ENCODE measurements around the gene SEPTIN7. TPM values are rescaled to one million over a fixed set of nuclear protein-coding genes. Genes with fewer than 3 reads are reported as not detected.

SEPTIN7 gene
- total RNA-seq, 1 donor from 2014 or later, result 180 TPM

DNA sequence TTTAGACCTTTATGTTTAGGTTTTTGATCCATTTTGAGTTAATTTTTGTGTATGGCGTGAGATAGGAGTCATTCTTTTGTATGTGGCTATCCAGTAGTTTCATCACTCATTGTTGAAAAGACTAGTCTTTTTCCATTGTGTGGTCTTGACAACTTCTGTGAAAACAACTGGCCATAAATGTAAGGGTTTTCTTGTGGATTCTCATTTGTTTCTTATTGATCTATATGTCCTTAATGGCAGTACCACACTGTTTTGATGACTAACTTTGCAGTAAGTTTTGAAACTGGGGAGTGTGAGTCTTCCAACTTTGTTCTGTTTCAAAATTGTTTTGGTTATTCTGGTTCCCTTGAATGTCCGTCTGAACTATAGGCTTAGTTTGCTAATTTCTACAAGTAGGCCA lies 16.3 kb downstream of the SEPTIN7 start:
- Histone ChIP-seq H3K4me3 (no peak overlapping the region), H3K9me3 (peaks cover 7% of the 10 kb centered on the region), H3K27ac (no peak overlapping the region), H3K27me3 (ENCODE audit: low read depth) (no peaks in the 10 kb centered on the region), H3K36me3 (no peaks in the 10 kb centered on the region), H3K4me1 (no peaks in the 10 kb centered on the region)
- TF ChIP-seq, protein P1, sequence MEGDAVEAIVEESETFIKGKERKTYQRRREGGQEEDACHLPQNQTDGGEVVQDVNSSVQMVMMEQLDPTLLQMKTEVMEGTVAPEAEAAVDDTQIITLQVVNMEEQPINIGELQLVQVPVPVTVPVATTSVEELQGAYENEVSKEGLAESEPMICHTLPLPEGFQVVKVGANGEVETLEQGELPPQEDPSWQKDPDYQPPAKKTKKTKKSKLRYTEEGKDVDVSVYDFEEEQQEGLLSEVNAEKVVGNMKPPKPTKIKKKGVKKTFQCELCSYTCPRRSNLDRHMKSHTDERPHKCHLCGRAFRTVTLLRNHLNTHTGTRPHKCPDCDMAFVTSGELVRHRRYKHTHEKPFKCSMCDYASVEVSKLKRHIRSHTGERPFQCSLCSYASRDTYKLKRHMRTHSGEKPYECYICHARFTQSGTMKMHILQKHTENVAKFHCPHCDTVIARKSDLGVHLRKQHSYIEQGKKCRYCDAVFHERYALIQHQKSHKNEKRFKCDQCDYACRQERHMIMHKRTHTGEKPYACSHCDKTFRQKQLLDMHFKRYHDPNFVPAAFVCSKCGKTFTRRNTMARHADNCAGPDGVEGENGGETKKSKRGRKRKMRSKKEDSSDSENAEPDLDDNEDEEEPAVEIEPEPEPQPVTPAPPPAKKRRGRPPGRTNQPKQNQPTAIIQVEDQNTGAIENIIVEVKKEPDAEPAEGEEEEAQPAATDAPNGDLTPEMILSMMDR (IDR thresholded peaks at IDR 0.05), result no peak
- intact Hi-C loops (cut with DNase I), result no loop called here
- DNase-seq, result no peak
- ATAC-seq, result no peak

DNA sequence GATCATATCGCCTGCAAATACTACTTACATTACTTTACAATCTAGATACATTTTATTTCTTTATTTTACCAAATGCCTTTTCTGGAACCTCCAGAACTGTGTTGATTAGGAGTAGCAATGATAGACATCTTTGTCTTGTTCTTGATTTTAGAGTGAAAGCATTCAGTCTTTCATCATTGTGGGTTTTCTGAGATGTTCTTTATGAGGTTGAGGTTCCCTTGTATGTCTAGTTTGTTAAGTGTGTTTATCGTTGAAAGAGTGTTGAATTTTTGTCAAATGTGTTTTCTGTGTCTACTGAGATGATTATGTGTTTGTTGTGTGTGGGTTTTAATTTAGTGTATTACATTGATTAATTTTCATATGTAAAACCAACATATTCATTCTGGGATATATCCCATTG lies 17.1 kb downstream of the SEPTIN7 start:
- Histone ChIP-seq H3K27me3 (ENCODE audit: low read depth) (no peaks in the 10 kb centered on the region), H3K27ac (no peak overlapping the region), H3K4me1 (no peaks in the 10 kb centered on the region), H3K4me3 (no peak overlapping the region), H3K36me3 (no peaks in the 10 kb centered on the region), H3K9me3 (peaks cover 7% of the 10 kb centered on the region)
- intact Hi-C loops (cut with DNase I), result no loop called here
- ATAC-seq, result no peak
- TF ChIP-seq, protein P1 (IDR thresholded peaks at IDR 0.05), result no peak
- DNase-seq, result no peak

DNA sequence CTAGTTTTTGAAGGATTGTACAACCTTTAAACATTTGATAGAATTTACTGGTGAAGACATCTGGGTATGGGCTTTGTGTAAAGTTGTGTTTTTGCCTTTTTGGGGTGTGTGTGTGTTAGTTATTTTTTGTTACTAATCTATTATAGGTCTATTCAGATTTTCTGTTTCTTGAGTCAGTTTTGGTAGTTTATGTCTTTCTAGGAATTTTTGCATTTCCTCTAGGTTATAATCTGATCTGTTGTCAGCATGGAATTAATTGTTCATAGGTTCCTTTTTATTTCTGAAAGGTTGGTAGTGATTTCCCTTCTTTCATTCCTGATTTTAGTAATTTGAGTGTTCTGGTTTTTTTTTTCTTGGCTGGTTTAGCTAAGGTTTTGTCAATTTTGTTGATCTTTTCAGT lies 17.7 kb downstream of the SEPTIN7 start:
- H3K4me1 ChIP-seq, result peaks cover 6% of the 10 kb centered on the region
- peaks cover 7% of the 10 kb centered on the region for H3K9me3 ChIP-seq
- no peaks in the 10 kb centered on the region for H3K36me3 ChIP-seq
- TF ChIP-seq, protein P1 (IDR thresholded peaks at IDR 0.05), result no peak
- DNase-seq, result no peak
- no peak overlapping the region for H3K4me3 ChIP-seq
- H3K27me3 ChIP-seq (ENCODE audit: low read depth), result no peaks in the 10 kb centered on the region
- no peak for ATAC-seq
- H3K27ac ChIP-seq, result no peak overlapping the region
- intact Hi-C loops (cut with DNase I), result no loop called here

DNA sequence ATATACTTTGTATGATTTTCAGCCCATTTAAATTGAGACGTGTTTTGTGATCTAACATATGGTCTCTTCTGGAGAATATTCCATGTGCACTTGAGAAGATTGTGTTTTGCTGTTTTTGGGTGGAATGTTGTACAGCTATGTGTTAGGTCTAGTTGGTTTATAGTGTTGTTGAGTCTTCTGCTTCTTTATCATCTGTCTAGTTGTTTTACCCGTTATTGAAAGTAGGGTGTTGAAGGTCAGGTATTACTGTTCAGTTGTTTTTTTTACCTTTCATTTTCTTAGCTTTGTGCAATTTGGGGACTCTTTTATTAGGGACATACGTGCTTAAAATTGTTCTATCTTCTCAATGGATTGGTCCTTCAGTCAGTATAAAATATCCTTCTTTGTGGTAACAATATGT lies 18.5 kb downstream of the SEPTIN7 start:
- Histone ChIP-seq H3K36me3 (no peaks in the 10 kb centered on the region), H3K4me1 (peaks cover 12% of the 10 kb centered on the region), H3K27me3 (ENCODE audit: low read depth) (no peaks in the 10 kb centered on the region), H3K27ac (no peak overlapping the region), H3K4me3 (no peak overlapping the region), H3K9me3 (peaks cover 7% of the 10 kb centered on the region)
- DNase-seq, result no peak
- intact Hi-C loops (cut with DNase I), result no loop called here
- TF ChIP-seq, protein P1 (IDR thresholded peaks at IDR 0.05), result no peak
- no peak for ATAC-seq

DNA sequence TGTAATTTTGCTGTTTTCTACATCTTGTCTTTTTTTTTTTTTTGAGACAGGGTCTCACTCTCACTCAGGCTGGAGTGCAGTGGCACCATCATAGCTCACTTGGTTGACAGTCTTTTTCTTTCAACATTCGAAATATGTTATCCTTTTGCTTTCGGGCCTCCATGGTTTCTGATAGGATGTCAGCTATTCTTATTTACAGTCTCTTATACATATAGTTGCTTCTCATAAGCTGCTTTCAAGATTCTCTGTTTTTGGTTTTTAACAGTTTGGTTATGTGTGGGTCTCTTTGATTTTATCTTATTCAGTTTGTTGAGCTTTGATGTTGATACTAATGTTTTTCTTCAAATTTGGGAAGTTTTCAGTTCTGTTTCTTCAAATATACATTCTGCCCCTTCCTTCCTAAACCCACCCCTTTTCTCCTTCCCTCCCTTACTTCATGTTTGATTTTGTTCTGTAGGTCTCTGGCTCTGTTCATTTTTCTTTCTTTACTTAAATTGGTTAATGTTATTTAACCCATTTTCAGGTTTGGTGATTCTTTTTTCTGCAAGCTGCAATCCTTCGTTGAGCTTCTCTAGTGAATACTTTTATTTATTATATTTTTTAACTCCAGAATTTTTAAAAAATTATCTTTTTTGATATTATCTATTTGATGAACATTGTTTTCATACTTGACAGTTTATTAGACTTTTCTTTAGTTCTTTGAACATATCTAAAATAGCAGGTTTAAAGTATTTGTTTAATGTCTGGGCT lies 19.3 kb downstream of the SEPTIN7 start:
- TF ChIP-seq, protein P1 (IDR thresholded peaks at IDR 0.05), result no peak
- H3K27me3 ChIP-seq (ENCODE audit: low read depth), result no peaks in the 10 kb centered on the region
- peaks cover 20% of the 10 kb centered on the region for H3K4me1 ChIP-seq
- no peaks in the 10 kb centered on the region for H3K36me3 ChIP-seq
- no peak overlapping the region for H3K27ac ChIP-seq
- ATAC-seq, result no peak
- intact Hi-C loops (cut with DNase I), result no loop called here
- peaks cover 7% of the 10 kb centered on the region for H3K9me3 ChIP-seq
- no peak for DNase-seq
- no peak overlapping the region for H3K4me3 ChIP-seq

Data from lower lobe of right lung (tissue), 2 donors.